T-helper 1 cell treated with Interleukin-12 subunit alpha and Interleukin-12 subunit beta and Interleukin-4 antibody, amounts not matched to agents 30 μg/mL and 1 μg/mL, for 36 hours (primary cell): ENCODE measurements around the gene APLP2.
"Not testable (repeated sequence)": the region's sequence is repeated elsewhere in the genome, so short reads cannot be mapped to it uniquely, and the experiment has no call there.

Source experiments
- H3K27ac Mint-ChIP-seq: one replicate; pipeline ENCODE4 v1.8.0; 2021; ENCODE audit warnings: mild to moderate bottlenecking, mixed read lengths
- H3K27me3 Mint-ChIP-seq: one replicate; pipeline ENCODE4 v1.8.0; 2021; ENCODE audit warnings: low read depth, mixed read lengths
- H3K36me3 Mint-ChIP-seq: one replicate; pipeline ENCODE4 v1.8.0; 2021; ENCODE audit warnings: low read depth, mixed read lengths
- H3K4me1 Mint-ChIP-seq: one replicate; pipeline ENCODE4 v1.8.0; 2021; ENCODE audit warnings: low read depth, mixed read lengths
- H3K4me3 Mint-ChIP-seq: one replicate; pipeline ENCODE4 v1.8.0; 2021; ENCODE audit warnings: mild to moderate bottlenecking, moderate library complexity, mixed read lengths
- H3K9me3 Mint-ChIP-seq: one replicate; pipeline ENCODE4 v1.8.0; 2021; ENCODE audit warnings: mixed read lengths

APLP2 gene

GRCh38 chr11:130089674-130090073 is 20.0 kb downstream of the APLP2 start:
- Mint-ChIP-seq H3K4me1 (peaks cover 2% of the 10 kb centered on the region), H3K4me3 (no peak overlapping the region), H3K27ac (no peak overlapping the region), H3K27me3 (peaks cover 12% of the 10 kb centered on the region), H3K36me3 (no peaks in the 10 kb centered on the region), H3K9me3 (no peaks in the 10 kb centered on the region)

- H3K27me3 Mint-ChIP-seq: peaks cover 11% of the 10 kb centered on the region
- not testable (repeated sequence) for H3K9me3 Mint-ChIP-seq, H3K27ac Mint-ChIP-seq, H3K4me3 Mint-ChIP-seq, H3K4me1 Mint-ChIP-seq, H3K36me3 Mint-ChIP-seq
These were observed 20.8 kb downstream of the APLP2 start for GRCh38 chr11:130090517-130090916.

- H3K36me3 Mint-ChIP-seq, H3K4me1 Mint-ChIP-seq, H3K9me3 Mint-ChIP-seq: not testable (repeated sequence)
These were observed 21.5 kb downstream of the APLP2 start for GRCh38 chr11:130091169-130091568.

GRCh38 chr11:130092661-130093060 is 23.0 kb downstream of the APLP2 start:
- H3K4me1 Mint-ChIP-seq: no peaks in the 10 kb centered on the region
- peaks cover 4% of the 10 kb centered on the region for H3K27me3 Mint-ChIP-seq
- no peaks in the 10 kb centered on the region for H3K36me3 Mint-ChIP-seq
- no peak overlapping the region for H3K4me3 Mint-ChIP-seq
- H3K27ac Mint-ChIP-seq: no peak overlapping the region
- H3K9me3 Mint-ChIP-seq: no peaks in the 10 kb centered on the region

More at GRCh38 chr11:130091169-130091568, 21.5 kb downstream of the APLP2 start:
- H3K27ac Mint-ChIP-seq, H3K4me3 Mint-ChIP-seq, H3K27me3 Mint-ChIP-seq: not testable (repeated sequence)

- Mint-ChIP-seq H3K36me3 (no peaks in the 10 kb centered on the region), H3K27ac (no peak overlapping the region), H3K27me3 (no peaks in the 10 kb centered on the region), H3K4me1 (no peaks in the 10 kb centered on the region), H3K9me3 (no peaks in the 10 kb centered on the region), H3K4me3 (no peak overlapping the region)
These were observed 24.9 kb downstream of the APLP2 start for GRCh38 chr11:130094614-130095013.

GRCh38 chr11:130095326-130095725 is 25.6 kb downstream of the APLP2 start:
- no peaks in the 10 kb centered on the region for H3K9me3 Mint-ChIP-seq
- H3K36me3 Mint-ChIP-seq: no peaks in the 10 kb centered on the region
- no peak overlapping the region for H3K27ac Mint-ChIP-seq
- no peaks in the 10 kb centered on the region for H3K27me3 Mint-ChIP-seq
- no peaks in the 10 kb centered on the region for H3K4me1 Mint-ChIP-seq
- no peak overlapping the region for H3K4me3 Mint-ChIP-seq

GRCh38 chr11:130096042-130096441 is 26.3 kb downstream of the APLP2 start:
- Mint-ChIP-seq H3K4me3 (no peak overlapping the region), H3K27ac (no peak overlapping the region), H3K4me1 (no peaks in the 10 kb centered on the region), H3K27me3 (no peaks in the 10 kb centered on the region), H3K36me3 (no peaks in the 10 kb centered on the region), H3K9me3 (no peaks in the 10 kb centered on the region)

- Mint-ChIP-seq H3K36me3 (no peaks in the 10 kb centered on the region), H3K4me3 (no peak overlapping the region), H3K9me3 (no peaks in the 10 kb centered on the region), H3K27ac (no peak overlapping the region), H3K4me1 (no peaks in the 10 kb centered on the region), H3K27me3 (no peaks in the 10 kb centered on the region)
These were observed 27.1 kb downstream of the APLP2 start for GRCh38 chr11:130096823-130097222.

GRCh38 chr11:130097285-130097684 is 27.6 kb downstream of the APLP2 start:
- H3K36me3 Mint-ChIP-seq: no peaks in the 10 kb centered on the region
- no peak overlapping the region for H3K27ac Mint-ChIP-seq
- H3K4me1 Mint-ChIP-seq: no peaks in the 10 kb centered on the region
- no peaks in the 10 kb centered on the region for H3K27me3 Mint-ChIP-seq
- H3K9me3 Mint-ChIP-seq: no peaks in the 10 kb centered on the region
- no peak overlapping the region for H3K4me3 Mint-ChIP-seq

- Mint-ChIP-seq H3K27ac (no peak overlapping the region), H3K4me1 (no peaks in the 10 kb centered on the region), H3K9me3 (no peaks in the 10 kb centered on the region), H3K4me3 (no peak overlapping the region), H3K27me3 (peaks cover 5% of the 10 kb centered on the region), H3K36me3 (no peaks in the 10 kb centered on the region)
These were observed 29.7 kb downstream of the APLP2 start for GRCh38 chr11:130099356-130099755.

GRCh38 chr11:130100381-130101095 is 30.8 kb downstream of the APLP2 start:
- H3K27ac Mint-ChIP-seq: no peak overlapping the region
- no peak overlapping the region for H3K4me3 Mint-ChIP-seq
- H3K4me1 Mint-ChIP-seq: no peaks in the 10 kb centered on the region
- peaks cover 5% of the 10 kb centered on the region for H3K27me3 Mint-ChIP-seq
- H3K9me3 Mint-ChIP-seq: no peaks in the 10 kb centered on the region
- no peaks in the 10 kb centered on the region for H3K36me3 Mint-ChIP-seq

- Mint-ChIP-seq H3K4me1 (no peaks in the 10 kb centered on the region), H3K9me3 (no peaks in the 10 kb centered on the region), H3K36me3 (peaks cover 2% of the 10 kb centered on the region), H3K4me3 (no peak overlapping the region), H3K27ac (no peak overlapping the region), H3K27me3 (peaks cover 10% of the 10 kb centered on the region)
These were observed 32.0 kb downstream of the APLP2 start for GRCh38 chr11:130101661-130102060.

- Mint-ChIP-seq H3K9me3 (no peaks in the 10 kb centered on the region), H3K36me3 (peaks cover 2% of the 10 kb centered on the region), H3K27ac (no peak overlapping the region), H3K27me3 (peaks cover 10% of the 10 kb centered on the region), H3K4me3 (no peak overlapping the region), H3K4me1 (no peaks in the 10 kb centered on the region)
These were observed 32.9 kb downstream of the APLP2 start for GRCh38 chr11:130102301-130103249.

- Mint-ChIP-seq H3K27me3 (peaks cover 10% of the 10 kb centered on the region), H3K9me3 (no peaks in the 10 kb centered on the region), H3K4me3 (no peak overlapping the region), H3K4me1 (no peaks in the 10 kb centered on the region), H3K36me3 (peaks cover 4% of the 10 kb centered on the region), H3K27ac (no peak overlapping the region)
These were observed 33.7 kb downstream of the APLP2 start for GRCh38 chr11:130103296-130103814.

GRCh38 chr11:130106381-130106780 is 36.7 kb downstream of the APLP2 start:
- Mint-ChIP-seq H3K27me3 (peaks cover 10% of the 10 kb centered on the region), H3K4me3 (no peak overlapping the region), H3K4me1 (no peaks in the 10 kb centered on the region), H3K9me3 (no peaks in the 10 kb centered on the region), H3K27ac (no peak overlapping the region), H3K36me3 (peaks cover 7% of the 10 kb centered on the region)
